Activated naive CD4-positive, alpha-beta T cell treated with anti-CD3 and anti-CD28 coated beads for 36 hours (primary cell): ENCODE results near the gene AADACL2. TPM values are rescaled to one million over a fixed set of nuclear protein-coding genes. Genes with fewer than 3 reads are reported as not detected.
"Not testable (repeated sequence)": the region's sequence is repeated elsewhere in the genome, so short reads cannot be mapped to it uniquely, and the experiment has no call there.

Experiments
- CTCF ChIA-PET: fragments of 350-600 bp; sonication (Branson Sonifier 250); formaldehyde crosslinking; loops from one replicate; lab custom pipeline; 2021; ENCODE audit warnings: antibody characterized with exemption; lab: Charles Lee
- DNase-seq: peaks from one replicate; pipeline ENCODE4 v3.0.0-alpha.2; 2020
- H3K27ac Mint-ChIP-seq: one replicate; pipeline ENCODE4 v1.8.0; 2021; ENCODE audit warnings: mild to moderate bottlenecking, mixed read lengths
- H3K27me3 Mint-ChIP-seq: one replicate; pipeline ENCODE4 v1.8.0; 2021; ENCODE audit warnings: low read depth, mixed read lengths
- H3K36me3 Mint-ChIP-seq: one replicate; pipeline ENCODE4 v1.8.0; 2021; ENCODE audit warnings: low read depth, mixed read lengths
- H3K4me1 Mint-ChIP-seq: one replicate; pipeline ENCODE4 v1.8.0; 2021; ENCODE audit warnings: low read depth, mixed read lengths
- H3K4me3 Mint-ChIP-seq: one replicate; pipeline ENCODE4 v1.8.0; 2021; ENCODE audit warnings: mild to moderate bottlenecking, moderate library complexity, mixed read lengths
- H3K9me3 Mint-ChIP-seq: one replicate; pipeline ENCODE4 v1.8.0; 2021; ENCODE audit warnings: mixed read lengths
- intact Hi-C: fragments of 100-400 bp; cut with micrococcal nuclease; formaldehyde crosslinking; loops from one replicate; pipeline ENCODE4 v1.15.1; 2023
- total RNA-seq, 2 experiments: library from RNA; stranded (reverse); gene quantifications; one replicate each; pipeline ENCODE4 v1.2.3, GENCODE V29; 2021

The AADACL2 gene
- total RNA-seq, 2 experiments from 2014 or later: not detected

DNA sequence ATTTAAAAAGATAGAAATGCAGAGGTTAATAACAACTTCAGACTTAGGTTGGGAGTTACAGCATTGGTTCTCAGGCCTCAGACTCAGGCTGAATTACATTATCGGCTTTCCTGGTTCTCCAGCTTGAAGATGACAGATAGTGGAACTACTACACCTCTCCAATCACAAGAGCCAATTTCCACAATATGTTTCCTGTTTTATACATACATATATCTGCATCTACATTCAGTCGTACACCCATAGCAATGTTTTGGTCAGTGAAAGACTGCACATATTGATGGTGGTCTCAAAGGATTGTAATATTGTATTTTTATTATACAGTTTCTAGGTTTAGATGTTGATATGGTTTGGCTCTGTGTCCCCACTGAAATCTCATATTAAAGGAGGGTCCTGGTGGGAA, 35.4 kb downstream of the AADACL2 start:
- CTCF ChIA-PET: interaction anchor here (0.7 kb wide), 1 partner anchor 16 kb away, joined by 4 read pairs; no protein-coding TSS in a partner anchor
- Mint-ChIP-seq H3K9me3 (no peaks in the 10 kb centered on the region), H3K4me1 (no peaks in the 10 kb centered on the region), H3K4me3 (no peak overlapping the region), H3K36me3 (no peaks in the 10 kb centered on the region), H3K27ac (no peak overlapping the region), H3K27me3 (peaks cover 3% of the 10 kb centered on the region)
- DNase-seq: no peak
- intact Hi-C loops: no loop called here

DNA sequence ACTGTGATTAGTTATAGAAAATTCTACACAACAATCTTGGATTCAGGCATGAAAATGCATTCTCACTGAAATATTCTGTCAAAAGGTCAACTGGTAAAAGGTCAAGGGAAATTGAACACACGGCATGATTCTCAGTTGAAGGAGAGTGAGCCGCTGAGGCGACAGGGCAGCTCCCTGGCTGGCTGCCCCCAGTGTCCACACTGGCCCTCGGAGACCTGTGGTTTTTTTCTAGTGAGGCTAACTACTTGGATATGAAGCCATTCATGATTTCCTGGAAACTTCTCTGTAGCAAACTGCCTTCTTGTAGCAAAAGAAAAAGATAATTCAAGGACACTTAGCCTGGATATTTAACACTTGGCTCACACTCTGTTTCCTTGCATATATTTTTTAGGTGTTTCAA, 37.2 kb downstream of the AADACL2 start:
- no peaks in the 10 kb centered on the region for H3K4me1 Mint-ChIP-seq
- DNase-seq: no peak
- CTCF ChIA-PET: no interaction called here
- intact Hi-C loops: no loop called here
- H3K27ac Mint-ChIP-seq: no peak overlapping the region
- peaks cover 4% of the 10 kb centered on the region for H3K27me3 Mint-ChIP-seq
- no peak overlapping the region for H3K4me3 Mint-ChIP-seq
- H3K9me3 Mint-ChIP-seq: no peaks in the 10 kb centered on the region
- H3K36me3 Mint-ChIP-seq: no peaks in the 10 kb centered on the region

DNA sequence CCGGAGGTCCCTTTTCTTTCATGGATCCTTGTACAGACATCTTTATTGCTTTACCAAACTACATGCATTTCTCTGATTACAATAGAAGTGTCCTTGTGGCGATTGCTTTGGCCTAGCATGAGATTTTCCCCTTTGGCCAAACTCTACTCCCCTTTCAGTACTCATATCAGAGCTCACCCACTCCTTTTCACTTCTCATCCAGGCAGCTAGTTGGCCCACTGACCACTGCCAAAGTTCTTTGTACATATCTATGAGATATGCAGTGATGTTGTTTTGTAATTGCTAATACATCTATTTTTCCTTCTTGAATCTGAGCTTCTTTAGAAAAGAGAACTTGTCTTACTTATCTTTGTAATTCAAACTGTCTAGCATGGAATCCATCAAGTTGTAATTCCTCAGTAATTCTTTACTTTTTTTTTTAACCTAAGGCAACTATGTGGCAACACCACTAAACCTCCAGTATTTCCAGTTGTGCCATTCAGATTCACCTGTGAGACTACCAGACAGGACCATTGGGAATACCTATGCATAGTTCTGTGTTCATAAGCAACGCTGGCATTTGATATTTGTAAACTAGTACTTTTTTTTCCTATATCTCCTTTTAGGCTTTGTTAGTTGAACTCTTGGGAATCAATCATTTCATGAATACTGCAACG, 39.2 kb downstream of the AADACL2 start:
- intact Hi-C loops: no loop called here
- H3K9me3 Mint-ChIP-seq: no peaks in the 10 kb centered on the region
- H3K27ac Mint-ChIP-seq: no peak overlapping the region
- H3K36me3 Mint-ChIP-seq: no peaks in the 10 kb centered on the region
- DNase-seq: no peak
- CTCF ChIA-PET: interaction anchor here (0.6 kb wide), 1 partner anchor 47 kb away, joined by 3 read pairs; no protein-coding TSS in a partner anchor
- H3K27me3 Mint-ChIP-seq: peaks cover 4% of the 10 kb centered on the region
- H3K4me1 Mint-ChIP-seq: no peaks in the 10 kb centered on the region
- no peak overlapping the region for H3K4me3 Mint-ChIP-seq

DNA sequence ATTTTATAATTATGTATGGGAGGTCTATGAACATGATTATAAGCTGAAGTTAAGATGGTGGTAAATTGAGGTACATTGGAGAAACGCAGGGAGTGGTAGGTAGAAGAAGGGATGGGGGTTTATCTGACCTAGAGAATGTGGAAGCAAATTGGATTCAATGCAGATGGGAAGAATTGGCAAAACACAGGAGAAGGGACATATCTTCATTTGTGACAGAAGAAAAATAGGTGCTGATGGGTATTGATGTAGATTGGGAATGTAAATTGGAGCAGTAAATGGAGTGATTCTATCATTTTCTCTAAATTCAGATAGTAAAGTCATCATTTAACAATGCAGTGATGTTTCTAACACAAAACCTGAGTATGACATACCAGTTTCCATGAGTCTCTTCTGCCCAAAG, 40.5 kb downstream of the AADACL2 start:
- no peaks in the 10 kb centered on the region for H3K36me3 Mint-ChIP-seq
- CTCF ChIA-PET: no interaction called here
- no peak overlapping the region for H3K27ac Mint-ChIP-seq
- H3K4me1 Mint-ChIP-seq: no peaks in the 10 kb centered on the region
- intact Hi-C loops: no loop called here
- peaks cover 4% of the 10 kb centered on the region for H3K27me3 Mint-ChIP-seq
- H3K9me3 Mint-ChIP-seq: no peaks in the 10 kb centered on the region
- H3K4me3 Mint-ChIP-seq: no peak overlapping the region
- no peak for DNase-seq

DNA sequence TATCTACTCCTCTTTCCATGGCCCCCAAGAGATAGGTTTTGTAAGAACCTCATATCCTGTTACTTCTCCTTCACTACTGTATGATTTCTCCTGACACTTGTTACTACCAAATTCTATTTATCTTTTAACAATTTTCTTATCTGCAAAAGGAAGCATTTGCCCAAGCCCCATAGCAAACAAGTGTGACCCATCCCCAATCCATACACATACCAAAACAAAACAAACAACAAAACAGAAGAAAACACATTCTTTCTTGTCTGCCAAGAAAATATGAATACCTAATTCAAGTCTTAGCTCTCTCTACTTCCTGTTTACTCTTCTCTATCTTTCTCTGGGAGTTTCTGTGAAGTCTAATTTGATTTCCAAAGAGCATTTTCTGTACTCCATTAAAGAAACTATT, 41.2 kb downstream of the AADACL2 start:
- Mint-ChIP-seq H3K4me3 (no peak overlapping the region), H3K36me3 (no peaks in the 10 kb centered on the region), H3K27me3 (peaks cover 4% of the 10 kb centered on the region), H3K9me3 (no peaks in the 10 kb centered on the region), H3K27ac (no peak overlapping the region), H3K4me1 (no peaks in the 10 kb centered on the region)
- CTCF ChIA-PET: no interaction called here
- no peak for DNase-seq
- intact Hi-C loops: no loop called here

DNA sequence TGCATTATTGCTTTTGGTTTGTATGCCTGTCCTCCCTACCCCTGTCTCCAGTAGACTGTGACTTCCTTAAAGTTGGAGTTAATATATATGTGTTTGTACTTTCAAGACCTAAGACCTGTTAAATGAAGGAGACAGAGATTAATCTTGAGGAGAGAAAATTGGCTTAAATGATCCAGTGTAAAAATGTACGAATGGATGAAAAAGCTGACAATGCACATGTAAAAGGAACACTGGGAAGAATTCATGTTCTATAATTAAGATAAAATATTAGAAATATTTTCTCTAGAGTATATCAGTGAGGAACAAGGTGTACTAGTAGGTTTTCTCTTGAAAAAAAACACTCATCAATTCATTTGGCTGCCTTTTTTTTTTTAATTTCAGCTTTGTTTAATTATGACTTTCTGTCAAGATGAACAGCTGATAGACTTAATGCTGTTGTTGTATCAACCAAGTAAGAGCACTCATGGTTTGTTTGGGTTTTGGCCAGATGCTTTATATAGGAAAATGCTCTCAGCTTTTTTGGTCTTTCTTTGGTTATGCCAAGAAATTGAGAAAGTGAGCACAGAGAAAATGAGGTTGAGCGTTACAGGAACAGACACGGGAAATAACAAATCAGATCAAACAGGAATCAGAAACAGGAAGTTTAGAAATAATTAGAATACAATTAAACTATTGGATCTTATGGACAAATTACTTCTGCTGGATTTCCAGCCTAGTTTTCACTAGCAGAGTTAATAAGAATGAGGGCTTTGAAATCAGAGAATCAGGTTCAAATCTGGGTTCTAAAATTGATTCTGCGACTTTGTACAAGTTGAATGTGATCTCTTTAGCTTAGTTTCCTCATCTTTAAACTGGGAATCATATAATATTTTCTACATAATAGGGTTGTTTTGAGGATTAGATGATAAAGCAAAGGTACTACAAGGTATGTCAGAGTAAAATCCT, 41.9 kb downstream of the AADACL2 start:
- Mint-ChIP-seq H3K4me3 (no peak overlapping the region), H3K36me3 (no peaks in the 10 kb centered on the region), H3K27ac (no peak overlapping the region), H3K4me1 (no peaks in the 10 kb centered on the region), H3K27me3 (peaks cover 4% of the 10 kb centered on the region), H3K9me3 (no peaks in the 10 kb centered on the region)
- CTCF ChIA-PET: no interaction called here
- DNase-seq: no peak
- intact Hi-C loops: no loop called here

DNA sequence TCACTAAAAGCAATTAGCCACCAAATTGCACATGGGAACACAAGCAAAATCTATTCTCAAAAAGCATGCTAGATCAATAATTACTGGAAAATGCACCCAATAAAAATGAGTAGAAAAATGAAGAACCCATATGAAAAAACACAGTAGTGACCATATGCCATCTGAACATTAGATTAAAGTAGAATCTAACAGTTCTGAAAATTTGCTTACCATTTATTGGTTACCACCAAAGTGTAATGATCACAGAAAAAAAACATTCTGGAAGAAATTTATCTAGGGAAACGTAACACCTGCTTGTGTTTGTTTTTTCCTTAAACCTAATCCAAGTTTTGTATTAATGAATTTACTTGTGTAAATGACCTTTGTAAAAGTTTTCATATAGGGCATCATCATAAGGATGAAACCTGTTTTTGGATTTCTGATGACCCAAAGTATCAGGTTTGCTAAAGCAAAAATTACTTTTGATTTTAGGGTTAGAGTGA, 42.6 kb downstream of the AADACL2 start:
- no peak for DNase-seq
- no peak overlapping the region for H3K4me3 Mint-ChIP-seq
- intact Hi-C loops: no loop called here

DNA sequence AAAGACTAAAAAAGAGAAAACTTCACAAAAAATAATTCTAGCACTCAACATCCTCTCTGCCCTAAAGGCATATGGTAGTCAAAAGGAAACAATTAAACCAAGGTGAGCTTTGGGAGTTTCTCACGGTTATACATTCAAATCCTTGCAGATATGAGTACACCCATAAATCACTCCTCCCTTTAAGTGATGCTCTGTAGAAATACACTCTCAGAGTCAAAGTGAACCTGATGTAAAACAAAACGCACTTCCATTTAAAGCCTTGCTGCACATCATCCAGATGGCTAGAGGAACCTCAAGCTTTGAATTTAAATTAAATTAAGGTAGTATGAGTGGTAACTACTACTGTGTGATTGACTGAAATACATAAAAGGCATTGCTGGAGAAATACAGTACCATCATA, 44.2 kb downstream of the AADACL2 start:
- Mint-ChIP-seq H3K4me3 (no peak overlapping the region), H3K27me3 (peaks cover 4% of the 10 kb centered on the region), H3K27ac (no peak overlapping the region), H3K9me3 (no peaks in the 10 kb centered on the region), H3K4me1 (no peaks in the 10 kb centered on the region), H3K36me3 (no peaks in the 10 kb centered on the region)
- DNase-seq: no peak
- intact Hi-C loops: no loop called here
- CTCF ChIA-PET: interaction anchor here (0.7 kb wide), 1 partner anchor 59 kb away, joined by 5 read pairs; no protein-coding TSS in a partner anchor

More for the DNA sequence above, 42.6 kb downstream of the AADACL2 start:
- CTCF ChIA-PET: no interaction called here
- Mint-ChIP-seq H3K9me3 (no peaks in the 10 kb centered on the region), H3K36me3 (no peaks in the 10 kb centered on the region), H3K27me3 (peaks cover 4% of the 10 kb centered on the region), H3K4me1 (no peaks in the 10 kb centered on the region), H3K27ac (no peak overlapping the region)

DNA sequence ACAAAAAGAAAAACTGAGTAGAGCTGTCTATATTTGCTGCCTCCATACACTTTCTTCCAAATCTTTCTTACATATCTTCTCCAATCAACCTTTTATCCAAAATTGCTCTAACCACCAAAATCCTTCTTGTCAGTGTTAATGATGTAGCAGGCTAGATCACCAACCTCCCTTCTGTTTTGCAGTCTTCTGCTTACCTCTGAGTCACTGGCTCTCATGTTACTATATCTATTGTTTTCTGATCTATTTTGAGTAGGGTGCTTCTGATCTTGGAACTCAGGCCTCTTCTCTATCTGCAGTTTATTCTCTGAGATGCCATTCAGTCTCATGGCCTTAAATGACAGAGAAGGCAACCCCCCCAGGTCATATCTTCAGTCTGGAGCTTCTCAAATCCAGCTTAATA, 53.9 kb downstream of the AADACL2 start:
- Mint-ChIP-seq H3K4me1 (no peaks in the 10 kb centered on the region), H3K36me3 (no peaks in the 10 kb centered on the region), H3K27ac (no peak overlapping the region), H3K4me3 (no peak overlapping the region), H3K9me3 (no peaks in the 10 kb centered on the region), H3K27me3 (peaks cover 2% of the 10 kb centered on the region)
- intact Hi-C loops: no loop called here
- DNase-seq: no peak
- CTCF ChIA-PET: no interaction called here

DNA sequence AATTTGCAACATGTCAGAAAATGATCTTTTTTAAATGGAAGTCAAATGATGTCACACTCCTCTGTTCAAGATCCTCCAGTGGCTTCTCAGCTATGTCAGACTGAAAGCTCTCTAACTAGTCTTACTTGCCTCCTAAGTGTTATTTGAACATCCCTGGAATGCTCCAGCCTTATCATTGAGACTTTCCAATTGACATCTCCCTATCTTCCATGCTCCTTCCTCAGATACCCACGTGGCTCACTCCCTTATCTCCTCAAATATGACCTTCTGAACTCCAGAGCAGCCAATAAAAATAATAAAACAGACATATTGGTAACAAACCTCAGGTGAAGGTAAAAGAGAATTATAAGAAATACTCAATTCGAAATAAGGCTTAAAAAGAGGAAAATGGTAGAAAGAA, 54.7 kb downstream of the AADACL2 start:
- CTCF ChIA-PET: no interaction called here
- Mint-ChIP-seq H3K4me3 (no peak overlapping the region), H3K27ac (no peak overlapping the region), H3K4me1 (no peaks in the 10 kb centered on the region), H3K9me3 (no peaks in the 10 kb centered on the region), H3K36me3 (no peaks in the 10 kb centered on the region), H3K27me3 (peaks cover 2% of the 10 kb centered on the region)
- intact Hi-C loops: no loop called here
- DNase-seq: no peak

DNA sequence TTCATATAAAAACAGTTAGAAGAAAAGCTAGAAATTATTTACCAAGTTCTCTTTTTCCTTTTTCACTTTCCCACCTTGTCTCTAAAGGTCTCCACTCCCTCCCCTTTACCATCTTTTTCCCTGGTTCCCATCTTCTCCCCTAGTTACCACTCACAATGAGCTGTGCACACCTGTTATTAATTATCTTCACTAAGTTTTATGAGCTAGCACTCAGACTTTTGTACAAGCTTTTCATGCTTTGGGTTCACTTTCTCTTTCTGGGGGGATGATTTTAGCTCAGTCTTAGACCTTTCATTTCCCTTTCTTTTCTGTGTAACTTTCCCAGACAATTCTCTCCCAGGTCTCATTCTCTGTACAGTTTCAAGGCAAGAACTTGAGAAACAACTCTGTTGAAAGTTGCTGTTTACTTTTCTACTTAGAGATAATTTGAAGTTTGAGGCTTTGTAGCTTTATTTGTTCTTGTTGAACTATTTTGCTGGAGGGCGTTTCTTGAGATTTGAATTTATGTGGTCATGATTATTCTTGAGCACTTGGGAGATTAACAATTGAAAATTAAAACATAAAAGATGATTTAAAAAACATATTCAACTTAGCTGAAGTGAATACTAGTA, 56.2 kb downstream of the AADACL2 start:
- no peak for DNase-seq
- Mint-ChIP-seq H3K4me1 (no peaks in the 10 kb centered on the region), H3K4me3 (no peak overlapping the region), H3K27ac (no peak overlapping the region), H3K9me3 (no peaks in the 10 kb centered on the region), H3K36me3 (no peaks in the 10 kb centered on the region), H3K27me3 (peaks cover 6% of the 10 kb centered on the region)
- CTCF ChIA-PET: no interaction called here
- intact Hi-C loops: no loop called here

DNA sequence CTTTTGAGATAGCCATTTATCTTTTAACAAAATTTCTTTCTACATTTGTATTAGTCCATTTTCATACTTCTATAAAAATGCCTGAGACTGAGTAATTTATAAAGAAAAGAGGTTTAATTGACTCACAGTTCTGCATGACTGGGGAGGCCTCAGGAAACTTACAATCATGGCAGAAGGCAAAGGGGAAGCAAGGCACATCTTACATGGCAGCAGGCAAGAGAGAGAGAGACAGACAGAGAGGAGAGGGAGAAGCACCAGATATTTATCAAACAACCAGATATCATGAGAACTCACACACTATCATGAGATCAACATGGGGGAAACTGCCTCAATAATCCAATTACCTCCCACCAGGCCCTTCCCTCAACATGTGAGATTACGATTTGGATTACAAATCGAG, 57.0 kb downstream of the AADACL2 start:
- intact Hi-C loops, DNase-seq, H3K36me3 Mint-ChIP-seq, H3K4me1 Mint-ChIP-seq, H3K9me3 Mint-ChIP-seq, H3K27me3 Mint-ChIP-seq, H3K27ac Mint-ChIP-seq, CTCF ChIA-PET, H3K4me3 Mint-ChIP-seq: not testable (repeated sequence)
